LNCaP clone FGC (cell line): ENCODE measurements around the gene TAGLN.

ENCODE experiments used
- DNase-seq: peaks from one replicate; pipeline ENCODE4 v3.0.0-alpha.2; 2011; ENCODE audit warnings: low read depth
- H3K4me3 ChIP-seq: 2 replicates; pipeline ENCODE4 v1.5.1; 2011; ENCODE audit warnings: mild to moderate bottlenecking, low read depth, low read length, control low read depth
- TF ChIP-seq, protein P1 (sequence below): IDR thresholded peaks from 2 replicates; pipeline ENCODE4 v1.5.1; 2012; ENCODE audit warnings: mild to moderate bottlenecking; ENCODE audit not compliant: control insufficient read depth, insufficient read depth; ENCODE audit errors: extremely low read depth

Gene TAGLN

DNA sequence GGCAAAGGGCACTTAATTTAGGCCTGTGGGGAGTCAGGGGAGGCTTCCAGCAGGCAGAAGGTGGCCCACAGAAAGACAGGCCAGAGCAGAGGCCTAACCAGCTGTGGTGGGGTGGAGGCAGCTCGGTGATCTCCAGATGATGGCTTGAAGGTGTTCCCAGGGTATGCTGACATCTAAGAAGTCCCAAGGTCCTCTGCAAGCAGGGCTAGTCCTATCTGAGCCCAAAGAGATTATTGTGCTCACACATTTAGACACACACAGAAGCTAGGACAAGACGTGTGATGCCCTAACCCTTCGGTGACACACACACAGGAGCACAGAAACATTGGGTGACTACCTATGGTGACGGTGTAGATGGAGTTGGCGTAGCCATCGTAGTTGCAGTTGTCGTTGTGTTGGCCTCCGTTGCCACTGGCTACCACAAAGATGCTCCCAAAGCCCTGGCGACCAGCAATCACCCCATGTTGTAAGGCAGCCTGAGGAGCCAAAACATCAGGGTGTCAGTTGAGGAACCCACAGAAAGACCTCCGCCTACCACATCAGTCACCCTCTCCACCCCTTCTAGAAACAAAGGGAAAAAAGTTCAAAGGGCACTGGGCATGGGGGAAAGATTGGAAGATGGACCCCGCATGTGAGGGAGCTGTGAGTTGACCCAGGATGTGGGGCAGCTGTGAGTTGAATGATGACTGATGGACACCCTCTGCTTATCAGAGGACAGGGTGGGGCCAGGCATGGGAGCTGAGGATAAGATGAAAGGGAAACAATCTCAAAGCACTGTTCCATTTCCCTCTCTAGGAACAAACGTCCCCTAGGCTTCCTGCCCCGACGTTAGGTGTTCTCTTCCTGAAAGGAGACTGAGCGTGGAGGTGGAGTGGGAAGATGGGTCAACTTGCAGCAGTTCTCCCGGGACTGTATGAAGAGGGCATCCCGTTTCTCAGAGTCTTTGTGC lies 24.8 kb downstream of the TAGLN start:
- no peak for DNase-seq
- H3K4me3 ChIP-seq = no peak overlapping the region
- TF ChIP-seq, protein P1, sequence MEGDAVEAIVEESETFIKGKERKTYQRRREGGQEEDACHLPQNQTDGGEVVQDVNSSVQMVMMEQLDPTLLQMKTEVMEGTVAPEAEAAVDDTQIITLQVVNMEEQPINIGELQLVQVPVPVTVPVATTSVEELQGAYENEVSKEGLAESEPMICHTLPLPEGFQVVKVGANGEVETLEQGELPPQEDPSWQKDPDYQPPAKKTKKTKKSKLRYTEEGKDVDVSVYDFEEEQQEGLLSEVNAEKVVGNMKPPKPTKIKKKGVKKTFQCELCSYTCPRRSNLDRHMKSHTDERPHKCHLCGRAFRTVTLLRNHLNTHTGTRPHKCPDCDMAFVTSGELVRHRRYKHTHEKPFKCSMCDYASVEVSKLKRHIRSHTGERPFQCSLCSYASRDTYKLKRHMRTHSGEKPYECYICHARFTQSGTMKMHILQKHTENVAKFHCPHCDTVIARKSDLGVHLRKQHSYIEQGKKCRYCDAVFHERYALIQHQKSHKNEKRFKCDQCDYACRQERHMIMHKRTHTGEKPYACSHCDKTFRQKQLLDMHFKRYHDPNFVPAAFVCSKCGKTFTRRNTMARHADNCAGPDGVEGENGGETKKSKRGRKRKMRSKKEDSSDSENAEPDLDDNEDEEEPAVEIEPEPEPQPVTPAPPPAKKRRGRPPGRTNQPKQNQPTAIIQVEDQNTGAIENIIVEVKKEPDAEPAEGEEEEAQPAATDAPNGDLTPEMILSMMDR = no peak

GRCh38 chr11:117225553-117226170 lies 26.5 kb downstream of the TAGLN start:
- no peak overlapping the region for H3K4me3 ChIP-seq
- TF ChIP-seq, protein P1 = no peak
- DNase-seq = no peak

DNA sequence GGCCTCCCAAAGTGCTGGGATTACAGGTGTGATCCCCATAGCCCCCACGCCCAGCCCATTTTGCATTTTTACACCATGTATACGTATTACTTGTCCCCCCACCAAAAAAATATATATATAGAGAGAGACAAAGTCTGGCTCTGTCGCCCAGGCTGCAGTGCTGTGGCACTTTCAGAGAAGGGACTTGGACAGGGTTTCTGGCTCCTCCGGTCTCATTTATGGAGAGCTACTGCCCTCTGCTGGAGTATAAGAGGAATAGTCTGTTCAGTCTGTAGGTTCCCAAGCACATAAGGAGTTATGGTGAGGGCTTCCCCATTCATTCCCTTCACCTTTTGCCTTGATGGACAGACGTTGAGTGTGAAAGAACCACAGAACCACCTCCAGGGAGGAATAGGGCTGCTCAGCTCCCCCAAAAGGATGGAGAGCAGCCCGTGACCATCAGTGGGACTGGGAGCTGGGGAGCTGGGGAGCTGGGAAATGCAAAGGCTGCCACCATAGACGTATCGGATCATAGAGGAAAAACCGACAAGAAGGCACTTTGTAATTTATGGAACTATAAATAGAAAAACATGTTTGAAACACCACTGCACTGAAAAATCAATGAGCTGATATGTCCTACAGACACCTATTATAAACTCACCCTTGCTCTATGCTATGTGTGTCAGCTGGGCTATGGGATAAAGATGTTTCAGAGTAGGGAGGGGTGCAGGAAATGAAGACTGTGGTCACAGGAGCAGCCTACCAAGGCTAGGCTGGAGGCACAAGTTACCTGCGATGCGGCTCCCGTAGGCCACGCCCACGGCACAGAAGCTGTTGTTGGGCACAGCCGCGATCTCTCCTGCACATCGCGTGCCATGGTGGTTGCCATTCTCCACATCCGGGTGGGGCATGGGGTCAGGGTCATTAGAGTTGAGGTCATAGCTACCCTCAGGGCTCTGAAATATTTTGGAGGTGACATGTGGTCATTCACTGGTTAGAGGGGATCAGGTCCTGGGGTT lies 27.5 kb downstream of the TAGLN start:
- DNase-seq = peak; percentile 50
- TF ChIP-seq, protein P1 = peak; percentile 79
- no peak overlapping the region for H3K4me3 ChIP-seq

DNA sequence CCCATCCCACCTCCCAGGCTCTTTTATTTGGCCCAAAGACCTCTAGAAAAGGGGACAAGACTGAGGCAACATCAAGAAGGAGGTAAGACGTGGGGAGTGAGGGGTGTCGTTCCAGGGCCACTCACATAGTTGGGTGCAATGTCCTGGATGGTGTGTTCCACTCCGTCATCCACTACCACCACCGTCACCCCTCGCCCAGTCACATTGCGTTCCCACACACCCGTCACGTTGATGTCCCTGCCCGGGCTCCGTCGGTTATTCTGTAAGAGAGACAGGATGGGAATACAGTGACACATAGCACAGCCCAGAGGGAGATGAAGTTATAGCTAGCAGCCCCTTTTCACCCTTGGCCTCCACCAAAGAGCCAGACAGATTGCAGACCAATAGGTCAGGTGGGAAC lies 28.9 kb downstream of the TAGLN start:
- no peak overlapping the region for H3K4me3 ChIP-seq
- TF ChIP-seq, protein P1 = no peak
- DNase-seq = no peak

DNA sequence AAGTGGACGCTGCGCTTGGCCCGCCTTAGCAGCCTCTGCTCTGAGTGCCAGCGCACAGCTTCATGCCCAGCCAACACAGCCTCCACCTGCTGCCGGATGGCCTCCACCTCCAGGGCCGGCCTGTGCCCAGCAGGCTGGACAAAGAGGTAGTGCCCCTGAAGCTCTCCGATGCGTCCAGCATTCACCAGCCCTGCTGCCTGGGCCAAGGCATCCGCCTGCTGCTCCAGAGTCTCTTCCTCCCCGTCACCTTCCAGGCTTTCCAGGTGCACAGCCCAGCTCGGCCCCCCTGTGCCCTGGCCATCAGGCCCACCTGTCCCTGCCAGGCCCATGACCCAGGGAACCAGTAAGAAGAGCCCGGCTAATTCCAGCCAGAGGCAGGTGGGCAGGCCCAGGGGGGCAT lies 30.2 kb downstream of the TAGLN start:
- TF ChIP-seq, protein P1 = no peak
- no peak overlapping the region for H3K4me3 ChIP-seq
- DNase-seq = no peak

DNA sequence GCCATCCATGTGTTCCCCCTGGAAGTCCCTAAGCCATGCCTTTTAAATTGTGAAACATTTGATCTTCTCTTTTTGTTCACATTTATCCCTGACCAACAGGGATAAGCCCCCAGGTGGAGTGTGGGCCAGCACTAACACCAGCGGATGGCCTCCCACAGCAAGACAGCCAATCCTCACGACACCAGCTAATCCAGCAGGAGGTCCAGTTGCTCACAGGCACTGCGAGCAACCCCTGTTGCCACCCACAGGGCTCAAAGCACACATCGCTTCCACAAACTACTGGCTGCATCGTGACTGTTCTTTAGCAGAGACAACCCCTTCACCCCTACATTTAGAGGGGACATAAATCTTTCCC lies 30.7 kb downstream of the TAGLN start:
- DNase-seq = no peak
- TF ChIP-seq, protein P1 = no peak
- no peak overlapping the region for H3K4me3 ChIP-seq
